MCF 10A (cell line): ENCODE data around the gene SYT13. TPM values are rescaled to one million over a fixed set of nuclear protein-coding genes. Genes with fewer than 3 reads are reported as not detected.

ENCODE experiments used
- BruUV-seq: library from RNA; stranded (reverse); fragments of 400-500 nt; replicated peaks from 2 replicates; lab custom pipeline; 2021; lab: Mats Ljungman, UMichigan
- CTCF ChIA-PET: fragments of 300-600 bp; sonication (Branson Sonifier 250); formaldehyde crosslinking; extraction: SDS; loops from one replicate; lab custom pipeline; 2021; ENCODE audit warnings: antibody characterized with exemption, inconsistent platforms; lab: Yijun Ruan, JAX
- POLR2A ChIA-PET: fragments of 300-600, 350-650 bp; sonication (Branson Sonifier 250); formaldehyde crosslinking; extraction: SDS; loops from one replicate; lab custom pipeline; 2020; ENCODE audit warnings: antibody characterized with exemption, inconsistent platforms; lab: Yijun Ruan, JAX
- DNase-seq: peaks from one replicate; pipeline ENCODE4 v3.0.0-alpha.2; 2018; ENCODE audit not compliant: unreplicated experiment
- H3K27ac Mint-ChIP-seq: one replicate; pipeline ENCODE4 v1.8.0; 2022; ENCODE audit warnings: mild to moderate bottlenecking, low read depth, mixed read lengths; ENCODE audit not compliant: unreplicated experiment
- H3K27me3 Mint-ChIP-seq: one replicate; pipeline ENCODE4 v1.8.0; 2022; ENCODE audit warnings: mixed read lengths; ENCODE audit not compliant: insufficient read depth, unreplicated experiment
- H3K36me3 Mint-ChIP-seq: one replicate; pipeline ENCODE4 v1.8.0; 2022; ENCODE audit warnings: mild to moderate bottlenecking, moderate library complexity, mixed read lengths; ENCODE audit not compliant: insufficient read depth, unreplicated experiment
- H3K4me1 Mint-ChIP-seq: one replicate; pipeline ENCODE4 v1.8.0; 2022; ENCODE audit warnings: mixed read lengths; ENCODE audit not compliant: insufficient read depth, unreplicated experiment
- H3K4me3 Mint-ChIP-seq: one replicate; pipeline ENCODE4 v1.8.0; 2022; ENCODE audit warnings: mild to moderate bottlenecking, moderate library complexity, mixed read lengths; ENCODE audit not compliant: unreplicated experiment
- H3K9me3 Mint-ChIP-seq: one replicate; pipeline ENCODE4 v1.8.0; 2022; ENCODE audit warnings: mixed read lengths; ENCODE audit not compliant: unreplicated experiment
- intact Hi-C: fragments of 100-400 bp; cut with micrococcal nuclease; formaldehyde crosslinking; loops from 2 replicates; pipeline ENCODE4 v1.14.1; 2022
- total RNA-seq: library from RNA; stranded (reverse); gene quantifications from 2 replicates; pipeline ENCODE4 v1.2.3, GENCODE V29; 2022
- TF ChIP-seq, protein P1 (sequence below): fragments of 200-600 bp; IDR thresholded peaks from one replicate; pipeline ENCODE4 v1.8.0; 2022; ENCODE audit warnings: antibody characterized with exemption, mild to moderate bottlenecking; ENCODE audit not compliant: unreplicated experiment

Gene SYT13
- total RNA-seq, 1 experiment from 2014 or later = not detected

DNA sequence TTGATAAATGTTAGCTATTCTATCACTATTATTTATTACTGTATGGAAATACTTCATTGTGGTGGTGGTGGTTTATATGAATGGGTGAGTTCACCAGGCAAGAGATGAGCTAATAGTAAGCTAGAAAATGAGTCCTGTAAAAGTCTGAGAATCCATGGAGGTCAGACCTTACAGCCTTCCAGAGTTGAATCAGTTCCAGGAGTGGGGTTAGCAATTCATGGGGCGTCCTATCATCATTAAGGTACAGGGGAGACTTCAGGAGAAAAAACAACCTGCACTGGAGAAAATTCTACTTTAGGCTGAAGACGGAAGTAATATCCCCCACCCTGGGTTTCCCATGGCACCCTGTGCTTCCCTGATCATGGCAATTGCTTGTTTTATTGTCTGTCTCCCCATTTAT, 6.5 kb downstream of the SYT13 start:
- no peak overlapping the region for H3K4me3 Mint-ChIP-seq
- H3K27ac Mint-ChIP-seq = no peak overlapping the region
- POLR2A ChIA-PET = no interaction called here
- CTCF ChIA-PET = interaction anchor here (0.8 to 1.6 kb wide), 3 partner anchors 10 to 169 kb away, joined by 3 to 6 read pairs (median 3); no protein-coding TSS in a partner anchor
- H3K9me3 Mint-ChIP-seq = peaks cover 24% of the 10 kb centered on the region
- intact Hi-C loops = no loop called here
- peaks cover 40% of the 10 kb centered on the region for H3K27me3 Mint-ChIP-seq
- peaks cover 13% of the 10 kb centered on the region for H3K4me1 Mint-ChIP-seq
- BruUV-seq = no TSS peak
- no peak for DNase-seq
- TF ChIP-seq, protein P1, sequence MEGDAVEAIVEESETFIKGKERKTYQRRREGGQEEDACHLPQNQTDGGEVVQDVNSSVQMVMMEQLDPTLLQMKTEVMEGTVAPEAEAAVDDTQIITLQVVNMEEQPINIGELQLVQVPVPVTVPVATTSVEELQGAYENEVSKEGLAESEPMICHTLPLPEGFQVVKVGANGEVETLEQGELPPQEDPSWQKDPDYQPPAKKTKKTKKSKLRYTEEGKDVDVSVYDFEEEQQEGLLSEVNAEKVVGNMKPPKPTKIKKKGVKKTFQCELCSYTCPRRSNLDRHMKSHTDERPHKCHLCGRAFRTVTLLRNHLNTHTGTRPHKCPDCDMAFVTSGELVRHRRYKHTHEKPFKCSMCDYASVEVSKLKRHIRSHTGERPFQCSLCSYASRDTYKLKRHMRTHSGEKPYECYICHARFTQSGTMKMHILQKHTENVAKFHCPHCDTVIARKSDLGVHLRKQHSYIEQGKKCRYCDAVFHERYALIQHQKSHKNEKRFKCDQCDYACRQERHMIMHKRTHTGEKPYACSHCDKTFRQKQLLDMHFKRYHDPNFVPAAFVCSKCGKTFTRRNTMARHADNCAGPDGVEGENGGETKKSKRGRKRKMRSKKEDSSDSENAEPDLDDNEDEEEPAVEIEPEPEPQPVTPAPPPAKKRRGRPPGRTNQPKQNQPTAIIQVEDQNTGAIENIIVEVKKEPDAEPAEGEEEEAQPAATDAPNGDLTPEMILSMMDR = no peak
- peaks cover 6% of the 10 kb centered on the region for H3K36me3 Mint-ChIP-seq

DNA sequence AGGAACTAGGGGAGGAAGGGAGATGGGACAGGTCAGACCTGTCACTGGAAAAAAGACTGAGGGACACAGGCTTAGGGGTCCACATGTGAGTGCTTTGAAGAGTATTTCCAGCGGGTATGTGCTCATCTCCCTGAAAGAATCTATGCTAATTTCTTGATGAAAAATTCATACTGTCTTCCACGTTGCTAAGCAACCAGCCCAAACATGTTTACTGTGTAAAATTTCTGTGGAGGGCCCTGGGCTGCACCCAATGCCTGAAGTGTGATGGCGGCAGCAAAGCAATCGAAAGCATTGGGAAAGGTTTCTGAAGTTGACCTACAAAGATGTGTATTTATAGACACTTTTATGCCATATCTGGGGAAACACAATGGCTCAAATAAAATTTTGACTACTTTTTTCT, 7.4 kb downstream of the SYT13 start:
- peaks cover 13% of the 10 kb centered on the region for H3K4me1 Mint-ChIP-seq
- POLR2A ChIA-PET = no interaction called here

DNA sequence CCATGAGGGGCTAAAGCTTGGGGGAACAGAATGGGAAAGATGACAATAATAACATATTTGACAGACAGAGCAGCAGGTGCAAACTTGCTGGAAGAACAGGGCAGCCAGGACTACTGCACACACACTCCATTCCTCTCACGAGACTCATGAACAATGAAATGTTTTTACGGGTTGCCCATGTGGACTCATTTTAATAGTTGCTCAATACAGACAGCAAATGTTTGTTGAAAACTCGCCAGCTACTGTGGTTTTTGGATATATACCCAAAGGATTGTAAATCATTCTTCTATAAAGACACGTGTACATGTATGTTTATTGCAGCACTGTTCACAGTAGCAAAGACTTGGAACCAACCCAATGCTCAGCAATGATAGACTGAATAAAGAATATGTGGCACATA, 10.3 kb downstream of the SYT13 start:
- CTCF ChIA-PET = no interaction called here
- no peak overlapping the region for H3K27ac Mint-ChIP-seq
- H3K36me3 Mint-ChIP-seq = peaks cover 6% of the 10 kb centered on the region
- peaks cover 24% of the 10 kb centered on the region for H3K9me3 Mint-ChIP-seq
- no TSS peak for BruUV-seq
- no peak overlapping the region for H3K4me3 Mint-ChIP-seq
- intact Hi-C loops = no loop called here
- DNase-seq = peak; percentile 75
- TF ChIP-seq, protein P1 = no peak
- peaks cover 56% of the 10 kb centered on the region for H3K27me3 Mint-ChIP-seq
- H3K4me1 Mint-ChIP-seq = peaks cover 13% of the 10 kb centered on the region
- POLR2A ChIA-PET = interaction anchor here (0.6 to 0.8 kb wide), 3 partner anchors 8 to 477 kb away, joined by 3 read pairs; no protein-coding TSS in a partner anchor

More for the DNA sequence above, 7.4 kb downstream of the SYT13 start:
- DNase-seq = no peak
- intact Hi-C loops = no loop called here
- Mint-ChIP-seq H3K9me3 (peaks cover 24% of the 10 kb centered on the region), H3K36me3 (peaks cover 6% of the 10 kb centered on the region), H3K27me3 (peaks cover 38% of the 10 kb centered on the region), H3K27ac (no peak overlapping the region), H3K4me3 (no peak overlapping the region)
- CTCF ChIA-PET = interaction anchor here (1.4 to 1.6 kb wide), 2 partner anchors 35 to 168 kb away, joined by 3 to 6 read pairs; no protein-coding TSS in a partner anchor
- BruUV-seq = no TSS peak
- TF ChIP-seq, protein P1 = no peak

DNA sequence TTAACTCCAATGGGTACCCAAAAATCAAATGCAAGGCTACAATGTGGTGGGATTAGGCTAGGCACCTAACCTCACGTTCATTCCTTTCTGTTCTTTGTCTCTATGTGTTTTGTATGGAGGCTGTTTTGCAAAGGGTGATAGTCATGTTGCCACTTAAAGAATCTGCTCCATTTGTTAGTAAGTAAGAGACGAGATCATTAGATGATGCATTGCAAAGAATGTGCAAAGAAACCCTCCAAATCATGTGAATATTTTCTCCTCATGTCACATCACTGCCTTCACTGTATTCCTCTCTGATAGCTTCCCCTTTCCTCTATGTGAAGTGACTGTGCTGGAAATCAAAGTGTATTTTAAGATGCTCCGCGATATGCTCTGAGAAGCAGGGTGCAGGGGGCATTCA, 11.9 kb downstream of the SYT13 start:
- intact Hi-C loops = no loop called here
- peaks cover 60% of the 10 kb centered on the region for H3K27me3 Mint-ChIP-seq
- peaks cover 6% of the 10 kb centered on the region for H3K36me3 Mint-ChIP-seq
- no peak for DNase-seq
- no peak overlapping the region for H3K27ac Mint-ChIP-seq
- ChIA-PET POLR2A (interaction anchor here (1.0 kb wide), 1 partner anchor 8 kb away, joined by 3 read pairs; no protein-coding TSS in a partner anchor), CTCF (interaction anchor here (0.5 to 0.6 kb wide), 3 partner anchors 118 to 347 kb away, joined by 3 read pairs; no protein-coding TSS in a partner anchor)
- peaks cover 17% of the 10 kb centered on the region for H3K9me3 Mint-ChIP-seq
- H3K4me1 Mint-ChIP-seq = peaks cover 13% of the 10 kb centered on the region
- BruUV-seq = no TSS peak
- TF ChIP-seq, protein P1 = no peak
- no peak overlapping the region for H3K4me3 Mint-ChIP-seq
